HCT116 (cell line): Measurements from ENCODE around the gene POLE. TPM values are rescaled to one million over a fixed set of nuclear protein-coding genes. Genes with fewer than 3 reads are reported as not detected.

ENCODE experiments used
- ATAC-seq: fragments of 200-7000 bp; cut with Tn5 transposase; 2 replicates; pipeline ENCODE4 v1.9.1; 2020; ENCODE audit warnings: mild to moderate bottlenecking, moderate library complexity
- BruUV-seq: library from RNA; stranded (reverse); fragments of 400-500 nt; replicated peaks from 2 replicates; lab custom pipeline; 2021; lab: Mats Ljungman, UMichigan
- CTCF ChIA-PET: fragments of 300-600 bp; sonication (Branson Sonifier 250); formaldehyde crosslinking; loops from one replicate; lab custom pipeline; 2021; ENCODE audit warnings: antibody characterized with exemption; lab: Charles Lee
- POLR2A ChIA-PET: fragments of 300-600, 350-600 bp; sonication (Branson Sonifier 250); formaldehyde crosslinking; loops from one replicate; lab custom pipeline; 2021; ENCODE audit warnings: antibody characterized with exemption; lab: Charles Lee
- RAD21 ChIA-PET, 2 experiments: fragments of 300-600 bp; sonication (Branson Sonifier 250); formaldehyde crosslinking; loops; one replicate each; lab custom pipeline; 2023; ENCODE audit warnings: low total read pairs in 2 of 2; ENCODE audit not compliant: uncharacterized antibody in 2 of 2, unreplicated experiment in 2 of 2, low non-redundant PET in 1 of 2; lab: Charles Lee
- DNase-seq: peaks from one replicate; pipeline ENCODE4 v3.0.0-alpha.2; 2010; ENCODE audit warnings: low read depth, low spot score
- H2AFZ ChIP-seq: fragments of 200-600 bp; shearing (Covaris generic), sonication (generic); 2 replicates; pipeline ENCODE4 v1.6.1; 2017; ENCODE audit warnings: low read depth, mixed run types, mixed read lengths, antibody characterized with exemption, low read length; ENCODE audit not compliant: poor library complexity, severe bottlenecking
- H3K27ac ChIP-seq: 2 replicates; pipeline ENCODE4 v1.5.1; 2012; ENCODE audit warnings: low read depth, low read length
- H3K27me3 ChIP-seq: fragments of 200-600 bp; sonication (generic); 2 replicates; pipeline ENCODE4 v1.6.1; 2016; ENCODE audit warnings: mixed run types, low read length, mixed read lengths; ENCODE audit not compliant: insufficient read depth
- H3K36me3 ChIP-seq, 2 experiments: fragments of 200-500 bp in 1 of 2; fragments of 200-600 bp in 1 of 2; sonication (Bioruptor generic) in 1 of 2; sonication (generic) in 1 of 2; 2 replicates each; pipeline versions ENCODE4 v1.5.1 to v1.6.1; 2014 to 2016; ENCODE audit warnings: low read length in 2 of 2, inconsistent platforms in 1 of 2, mixed read lengths in 1 of 2, mixed run types in 1 of 2; ENCODE audit not compliant: insufficient read depth in 2 of 2, control insufficient read depth in 1 of 2
- H3K4me1 ChIP-seq, 2 experiments: fragments of 200-600 bp in 1 of 2; sonication (generic) in 1 of 2; 2 replicates each; pipeline versions ENCODE4 v1.5.1 to v1.6.1; 2012 to 2017; ENCODE audit warnings: low read length in 2 of 2, inconsistent platforms in 1 of 2, mild to moderate bottlenecking in 1 of 2, mixed read lengths in 1 of 2, mixed run types in 1 of 2, moderate library complexity in 1 of 2; ENCODE audit not compliant: insufficient read depth in 2 of 2, control insufficient read depth in 1 of 2
- H3K4me2 ChIP-seq: fragments of 200-600 bp; sonication (generic); 2 replicates; pipeline ENCODE4 v1.6.1; 2017; ENCODE audit warnings: mixed run types, low read length, mixed read lengths
- H3K4me3 ChIP-seq, 2 experiments: fragments of 200-600 bp in 1 of 2; sonication (generic) in 1 of 2; replicated peaks in 1 of 2; 2 replicates each; pipeline ENCODE4 v1.5.1; 2011 to 2016; ENCODE audit warnings: low read length in 2 of 2, control low read depth in 1 of 2, low read depth in 1 of 2, mild to moderate bottlenecking in 1 of 2, mixed read lengths in 1 of 2, mixed run types in 1 of 2
- H3K79me2 ChIP-seq: fragments of 200-600 bp; sonication (generic); 2 replicates; pipeline ENCODE4 v1.6.1; 2017; ENCODE audit warnings: mild to moderate bottlenecking, mixed run types, low read length, moderate library complexity, mixed read lengths; ENCODE audit not compliant: insufficient read depth
- H3K9ac ChIP-seq: fragments of 200-600 bp; sonication (generic); 2 replicates; pipeline ENCODE4 v1.6.1; 2016; ENCODE audit warnings: low read length, mixed read lengths
- H3K9me2 ChIP-seq: fragments of 200-600 bp; sonication (generic), shearing (Covaris generic); 2 replicates; pipeline ENCODE4 v1.6.1; 2017; ENCODE audit warnings: mixed run types, mild to moderate bottlenecking, moderate library complexity; ENCODE audit not compliant: insufficient read depth
- H3K9me3 ChIP-seq, 2 experiments: fragments of 200-500 bp in 1 of 2; fragments of 200-600 bp in 1 of 2; sonication (Bioruptor generic) in 1 of 2; sonication (generic) in 1 of 2; 2 replicates each; pipeline ENCODE4 v1.6.1; 2014 to 2017; ENCODE audit warnings: low read length in 2 of 2, mixed read lengths in 2 of 2, inconsistent platforms in 1 of 2, low read depth in 1 of 2, mild to moderate bottlenecking in 1 of 2, mixed run types in 1 of 2, moderate library complexity in 1 of 2; ENCODE audit not compliant: control insufficient read depth in 1 of 2, insufficient read depth in 1 of 2
- H4K20me1 ChIP-seq: fragments of 200-600 bp; sonication (generic), shearing (Covaris generic); 2 replicates; pipeline ENCODE4 v1.6.1; 2017; ENCODE audit warnings: mixed run types, mild to moderate bottlenecking, moderate library complexity; ENCODE audit not compliant: insufficient read depth
- CBX3 ChIP-seq: IDR thresholded peaks from 2 replicates; pipeline ENCODE4 v1.6.1; 2012; ENCODE audit warnings: low read depth
- CEBPB ChIP-seq: IDR thresholded peaks from 2 replicates; pipeline ENCODE4 v1.6.1; 2012; ENCODE audit warnings: low read depth
- EGR1 ChIP-seq: IDR thresholded peaks from 2 replicates; pipeline ENCODE4 v1.6.1; 2012; ENCODE audit warnings: low read depth
- EZH2phosphoT487 ChIP-seq: fragments of 200-600 bp; IDR thresholded peaks from 2 replicates; pipeline ENCODE4 v1.6.1; 2018; ENCODE audit warnings: antibody characterized with exemption, borderline replicate concordance
- FOSL1 ChIP-seq: IDR thresholded peaks from 2 replicates; pipeline ENCODE4 v1.6.1; 2012; ENCODE audit warnings: low read depth
- JUND ChIP-seq: IDR thresholded peaks from 2 replicates; pipeline ENCODE4 v1.6.1; 2012
- POLR2A ChIP-seq: IDR thresholded peaks from 2 replicates; pipeline ENCODE4 v1.7.0; 2011; ENCODE audit warnings: borderline replicate concordance; ENCODE audit not compliant: insufficient read depth, insufficient read length; ENCODE audit errors: extremely low read depth
- POLR2AphosphoS5 ChIP-seq: IDR thresholded peaks from 2 replicates; pipeline ENCODE4 v1.6.1; 2011; ENCODE audit warnings: mild to moderate bottlenecking, low read depth, low read length, moderate library complexity
- RAD21 ChIP-seq: IDR thresholded peaks from 2 replicates; pipeline ENCODE4 v1.6.1; 2012; ENCODE audit warnings: low read depth, mild to moderate bottlenecking
- SIN3A ChIP-seq: IDR thresholded peaks from 2 replicates; pipeline ENCODE4 v1.6.1; 2012; ENCODE audit warnings: low read depth
- SP1 ChIP-seq: IDR thresholded peaks from 2 replicates; pipeline ENCODE4 v1.6.1; 2012; ENCODE audit warnings: low read depth
- TCF7L2 ChIP-seq: IDR thresholded peaks from 2 replicates; pipeline ENCODE4 v1.7.0; 2011; ENCODE audit warnings: borderline replicate concordance, inconsistent platforms; ENCODE audit not compliant: insufficient read depth, insufficient read length; ENCODE audit errors: extremely low read depth
- YY1 ChIP-seq: IDR thresholded peaks from 2 replicates; pipeline ENCODE4 v1.6.1; 2011; ENCODE audit warnings: low read length, low read depth, moderate library complexity, mild to moderate bottlenecking; ENCODE audit not compliant: insufficient replicate concordance; ENCODE audit errors: extremely low read depth
- ZFX ChIP-seq: fragments of 450-650 bp; IDR thresholded peaks from 2 replicates; pipeline ENCODE4 v1.6.1; 2017
- intact Hi-C: fragments of 100-400 bp; cut with micrococcal nuclease; formaldehyde crosslinking; loops from 2 replicates; pipeline ENCODE4 v1.10.0; 2022
- total RNA-seq: library from RNA; stranded (reverse); gene quantifications from one replicate; pipeline ENCODE4 v1.2.1, GENCODE V29; 2021; ENCODE audit not compliant: unreplicated experiment
- TF ChIP-seq, protein P1 (sequence below), 3 experiments: fragments of 200-600 bp in 1 of 3; sonication (generic) in 1 of 3; IDR thresholded peaks in 2 of 3; conservative IDR thresholded peaks in 1 of 3; 2 replicates each; pipeline ENCODE4 v1.5.1; 2012 to 2017; ENCODE audit warnings: low read depth in 2 of 3, low read length in 2 of 3, antibody characterized with exemption in 1 of 3, borderline replicate concordance in 1 of 3, control low read depth in 1 of 3, mild to moderate bottlenecking in 1 of 3, mixed read lengths in 1 of 3, mixed run types in 1 of 3, moderate library complexity in 1 of 3; ENCODE audit not compliant: insufficient read depth in 1 of 3
- TF ChIP-seq, protein P2 (sequence below): IDR thresholded peaks from 2 replicates; pipeline ENCODE4 v1.6.1; 2012
- TF ChIP-seq, protein P3 (sequence below): IDR thresholded peaks from 2 replicates; pipeline ENCODE4 v1.6.1; 2012; ENCODE audit warnings: low read depth
- TF ChIP-seq, protein P4 (sequence below): IDR thresholded peaks from 2 replicates; pipeline ENCODE4 v1.6.1; 2012
- TF ChIP-seq, protein P5 (sequence below): IDR thresholded peaks from 2 replicates; pipeline ENCODE4 v1.6.1; 2011; ENCODE audit warnings: mild to moderate bottlenecking, low read length, moderate library complexity; ENCODE audit not compliant: insufficient replicate concordance; ENCODE audit errors: extremely low read depth

The POLE gene
- total RNA-seq, 1 experiment from 2014 or later = 128 TPM

DNA sequence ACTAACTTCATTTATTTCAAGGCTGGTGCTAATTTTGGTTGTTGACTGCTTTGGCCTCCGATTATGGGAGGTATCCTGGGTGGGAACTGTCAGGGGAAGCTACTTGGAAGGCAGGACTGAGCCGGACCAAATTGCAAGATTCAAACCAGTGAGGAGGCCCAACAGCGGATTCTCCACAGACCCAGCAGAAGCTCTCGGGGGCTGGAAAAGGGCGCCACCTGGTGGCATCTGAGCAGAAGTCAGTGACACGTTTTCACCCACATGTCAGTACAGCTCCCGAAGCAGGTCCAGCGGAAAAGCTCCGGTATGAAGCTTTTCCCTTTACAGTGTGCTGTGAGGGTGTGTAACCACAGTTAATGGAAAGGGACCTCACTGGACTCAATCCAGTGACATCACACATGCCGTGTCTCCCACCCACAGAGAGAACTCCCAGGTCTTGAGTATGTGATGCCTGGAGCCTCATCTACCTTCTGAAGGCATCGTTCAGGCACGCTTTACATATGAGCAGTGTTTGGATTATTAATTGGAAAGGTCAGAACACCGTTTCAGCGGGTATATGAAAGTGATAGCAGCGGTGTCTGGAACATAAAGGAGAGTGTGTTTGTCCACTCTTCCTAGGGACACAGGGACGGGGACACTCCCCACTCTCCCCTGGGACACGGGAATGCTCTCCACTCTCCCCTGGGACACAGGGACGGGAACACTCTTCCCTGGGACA lies 72.1 kb downstream of the POLE start:
- Histone ChIP-seq H3K9me3 (no peaks in the 10 kb centered on the region), H3K4me1 (peaks cover 0 to 8% of the 10 kb centered on the region in 2 experiments; a peak in 2 of 4 replicates), H3K4me3 (no peak overlapping the region), H3K27me3 (no peaks in the 10 kb centered on the region), H3K9me2 (no peaks in the 10 kb centered on the region), H3K9ac (peak overlapping the region; percentile 25; the same call in 1 of the 2 replicates), H4K20me1 (no peaks in the 10 kb centered on the region), H2AFZ (peak overlapping the region; percentile 87), H3K36me3 (no peaks in the 10 kb centered on the region), H3K79me2 (no peaks in the 10 kb centered on the region), H3K4me2 (peak overlapping the region; percentile 59), H3K27ac (no peak overlapping the region)
- ChIA-PET RAD21 (interaction anchor here (1.0 to 1.8 kb wide), 4 partner anchors 54 to 201 kb away, joined by 4 to 7 read pairs (median 6); no protein-coding TSS in a partner anchor), POLR2A (no interaction called here), CTCF (interaction anchor here (0.6 to 2.8 kb wide), 12 partner anchors 8 to 461 kb away, joined by 3 to 46 read pairs (median 6); no protein-coding TSS in a partner anchor)
- intact Hi-C loops = loop anchor here (1.0 to 5.0 kb wide), 5 partner anchors 15 to 463 kb away; no protein-coding TSS in a partner anchor
- no TSS peak for BruUV-seq
- TF ChIP-seq CBX3 (peak; percentile 52; the same call in 1 of the 2 replicates), POLR2A (no peak), EGR1 (no peak), ZFX (no peak), JUND (no peak), POLR2AphosphoS5 (no peak), TCF7L2 (no peak), EZH2phosphoT487 (no peak), YY1 (peak; percentile 29), SIN3A (no peak), RAD21 (peak; percentile 98), CEBPB (no peak), FOSL1 (no peak), SP1 (no peak)
- TF ChIP-seq, protein P1, sequence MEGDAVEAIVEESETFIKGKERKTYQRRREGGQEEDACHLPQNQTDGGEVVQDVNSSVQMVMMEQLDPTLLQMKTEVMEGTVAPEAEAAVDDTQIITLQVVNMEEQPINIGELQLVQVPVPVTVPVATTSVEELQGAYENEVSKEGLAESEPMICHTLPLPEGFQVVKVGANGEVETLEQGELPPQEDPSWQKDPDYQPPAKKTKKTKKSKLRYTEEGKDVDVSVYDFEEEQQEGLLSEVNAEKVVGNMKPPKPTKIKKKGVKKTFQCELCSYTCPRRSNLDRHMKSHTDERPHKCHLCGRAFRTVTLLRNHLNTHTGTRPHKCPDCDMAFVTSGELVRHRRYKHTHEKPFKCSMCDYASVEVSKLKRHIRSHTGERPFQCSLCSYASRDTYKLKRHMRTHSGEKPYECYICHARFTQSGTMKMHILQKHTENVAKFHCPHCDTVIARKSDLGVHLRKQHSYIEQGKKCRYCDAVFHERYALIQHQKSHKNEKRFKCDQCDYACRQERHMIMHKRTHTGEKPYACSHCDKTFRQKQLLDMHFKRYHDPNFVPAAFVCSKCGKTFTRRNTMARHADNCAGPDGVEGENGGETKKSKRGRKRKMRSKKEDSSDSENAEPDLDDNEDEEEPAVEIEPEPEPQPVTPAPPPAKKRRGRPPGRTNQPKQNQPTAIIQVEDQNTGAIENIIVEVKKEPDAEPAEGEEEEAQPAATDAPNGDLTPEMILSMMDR (IDR thresholded peaks at IDR 0.05 in 2 of 3, conservative IDR thresholded peaks at IDR 0.05 in 1 of 3; ENCODE audit: borderline replicate concordance in 1 of 3, insufficient read depth in 1 of 3, low read depth in 2 of 3, low read length in 2 of 3) = peak; percentile 84 to 94 (median 94)
- TF ChIP-seq, protein P2, sequence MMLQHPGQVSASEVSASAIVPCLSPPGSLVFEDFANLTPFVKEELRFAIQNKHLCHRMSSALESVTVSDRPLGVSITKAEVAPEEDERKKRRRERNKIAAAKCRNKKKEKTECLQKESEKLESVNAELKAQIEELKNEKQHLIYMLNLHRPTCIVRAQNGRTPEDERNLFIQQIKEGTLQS = no peak
- TF ChIP-seq, protein P3, sequence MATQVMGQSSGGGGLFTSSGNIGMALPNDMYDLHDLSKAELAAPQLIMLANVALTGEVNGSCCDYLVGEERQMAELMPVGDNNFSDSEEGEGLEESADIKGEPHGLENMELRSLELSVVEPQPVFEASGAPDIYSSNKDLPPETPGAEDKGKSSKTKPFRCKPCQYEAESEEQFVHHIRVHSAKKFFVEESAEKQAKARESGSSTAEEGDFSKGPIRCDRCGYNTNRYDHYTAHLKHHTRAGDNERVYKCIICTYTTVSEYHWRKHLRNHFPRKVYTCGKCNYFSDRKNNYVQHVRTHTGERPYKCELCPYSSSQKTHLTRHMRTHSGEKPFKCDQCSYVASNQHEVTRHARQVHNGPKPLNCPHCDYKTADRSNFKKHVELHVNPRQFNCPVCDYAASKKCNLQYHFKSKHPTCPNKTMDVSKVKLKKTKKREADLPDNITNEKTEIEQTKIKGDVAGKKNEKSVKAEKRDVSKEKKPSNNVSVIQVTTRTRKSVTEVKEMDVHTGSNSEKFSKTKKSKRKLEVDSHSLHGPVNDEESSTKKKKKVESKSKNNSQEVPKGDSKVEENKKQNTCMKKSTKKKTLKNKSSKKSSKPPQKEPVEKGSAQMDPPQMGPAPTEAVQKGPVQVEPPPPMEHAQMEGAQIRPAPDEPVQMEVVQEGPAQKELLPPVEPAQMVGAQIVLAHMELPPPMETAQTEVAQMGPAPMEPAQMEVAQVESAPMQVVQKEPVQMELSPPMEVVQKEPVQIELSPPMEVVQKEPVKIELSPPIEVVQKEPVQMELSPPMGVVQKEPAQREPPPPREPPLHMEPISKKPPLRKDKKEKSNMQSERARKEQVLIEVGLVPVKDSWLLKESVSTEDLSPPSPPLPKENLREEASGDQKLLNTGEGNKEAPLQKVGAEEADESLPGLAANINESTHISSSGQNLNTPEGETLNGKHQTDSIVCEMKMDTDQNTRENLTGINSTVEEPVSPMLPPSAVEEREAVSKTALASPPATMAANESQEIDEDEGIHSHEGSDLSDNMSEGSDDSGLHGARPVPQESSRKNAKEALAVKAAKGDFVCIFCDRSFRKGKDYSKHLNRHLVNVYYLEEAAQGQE = no peak
- TF ChIP-seq, protein P4, sequence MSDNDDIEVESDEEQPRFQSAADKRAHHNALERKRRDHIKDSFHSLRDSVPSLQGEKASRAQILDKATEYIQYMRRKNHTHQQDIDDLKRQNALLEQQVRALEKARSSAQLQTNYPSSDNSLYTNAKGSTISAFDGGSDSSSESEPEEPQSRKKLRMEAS = peak; percentile 82
- TF ChIP-seq, protein P5, sequence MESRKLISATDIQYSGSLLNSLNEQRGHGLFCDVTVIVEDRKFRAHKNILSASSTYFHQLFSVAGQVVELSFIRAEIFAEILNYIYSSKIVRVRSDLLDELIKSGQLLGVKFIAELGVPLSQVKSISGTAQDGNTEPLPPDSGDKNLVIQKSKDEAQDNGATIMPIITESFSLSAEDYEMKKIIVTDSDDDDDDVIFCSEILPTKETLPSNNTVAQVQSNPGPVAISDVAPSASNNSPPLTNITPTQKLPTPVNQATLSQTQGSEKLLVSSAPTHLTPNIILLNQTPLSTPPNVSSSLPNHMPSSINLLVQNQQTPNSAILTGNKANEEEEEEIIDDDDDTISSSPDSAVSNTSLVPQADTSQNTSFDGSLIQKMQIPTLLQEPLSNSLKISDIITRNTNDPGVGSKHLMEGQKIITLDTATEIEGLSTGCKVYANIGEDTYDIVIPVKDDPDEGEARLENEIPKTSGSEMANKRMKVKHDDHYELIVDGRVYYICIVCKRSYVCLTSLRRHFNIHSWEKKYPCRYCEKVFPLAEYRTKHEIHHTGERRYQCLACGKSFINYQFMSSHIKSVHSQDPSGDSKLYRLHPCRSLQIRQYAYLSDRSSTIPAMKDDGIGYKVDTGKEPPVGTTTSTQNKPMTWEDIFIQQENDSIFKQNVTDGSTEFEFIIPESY = no peak
- ATAC-seq (peak; percentile 96), DNase-seq (peak; percentile 76)
